GM12873 (cell line): ENCODE results near the gene KIF17.

Experiments
- CTCF ChIP-seq: IDR thresholded peaks from 2 replicates; pipeline ENCODE4 v1.5.1; 2012; ENCODE audit warnings: low read depth, mild to moderate bottlenecking, moderate library complexity, low read length, control low read depth; ENCODE audit not compliant: insufficient read depth; ENCODE audit errors: missing control alignments

KIF17 gene

DNA sequence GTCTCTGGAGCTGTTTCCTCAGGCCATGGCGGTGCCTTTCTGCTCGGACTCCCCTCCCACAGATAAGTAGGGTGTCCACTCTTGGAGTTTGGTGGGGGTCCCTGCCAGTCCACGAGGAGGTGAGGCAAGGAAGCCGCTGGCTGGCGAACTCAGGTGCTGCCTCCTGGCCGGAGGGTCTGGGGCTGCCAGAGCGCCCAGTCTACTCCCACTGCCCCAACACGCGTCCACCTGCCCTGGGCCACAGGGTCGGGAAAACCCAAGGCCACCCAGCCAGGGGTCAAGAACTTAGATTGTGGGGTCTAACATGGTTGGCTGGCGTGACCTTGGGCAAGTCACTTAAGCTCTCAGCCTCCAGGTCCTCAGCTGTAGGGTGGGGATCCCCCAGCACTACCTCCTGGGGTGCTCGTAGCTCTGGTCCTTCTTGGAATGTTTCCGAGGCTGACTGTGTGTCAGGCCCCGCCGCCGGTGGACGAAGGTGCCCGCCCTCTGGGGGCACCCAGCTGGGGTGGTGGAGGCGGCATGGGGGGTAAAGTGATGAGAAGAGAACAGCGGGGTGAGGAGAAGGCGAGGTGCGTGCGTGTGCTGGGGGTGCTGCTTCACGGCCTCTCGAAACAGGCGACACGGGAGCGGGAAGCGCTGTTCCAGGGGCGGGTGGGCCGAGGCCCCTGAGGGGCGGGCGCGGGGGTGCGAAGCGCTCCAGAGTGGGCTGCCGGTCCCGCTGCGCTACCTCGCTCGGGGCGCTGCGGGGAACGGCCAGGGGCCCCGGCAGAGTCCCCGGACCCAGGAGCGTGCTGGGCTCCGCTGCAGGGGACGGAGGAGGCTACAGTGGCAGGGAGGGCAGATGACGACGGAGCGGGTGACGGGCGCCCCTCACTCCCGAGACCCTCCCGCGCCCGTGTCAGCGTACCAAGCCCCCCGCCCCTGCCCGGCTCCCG, 13.5 kb upstream of the KIF17 start:
- no peak for TF ChIP-seq CTCF

- no peak for TF ChIP-seq CTCF
These were observed 12.9 kb upstream of the KIF17 start for GRCh38 chr1:20730690-20731056.

GRCh38 chr1:20729990-20730689, 12.3 kb upstream of the KIF17 start:
- TF ChIP-seq CTCF = no peak

- TF ChIP-seq CTCF = no peak
These were observed 11.5 kb upstream of the KIF17 start for GRCh38 chr1:20729155-20729931.

GRCh38 chr1:20728371-20729154, 10.8 kb upstream of the KIF17 start:
- TF ChIP-seq CTCF = no peak

- TF ChIP-seq CTCF = peak; percentile 25
These were observed 10.0 kb upstream of the KIF17 start for GRCh38 chr1:20727746-20728316.
